PFSK-1 (cell line): ENCODE measurements around the gene RAC2.

Experiments
- FOXP2 ChIP-seq: optimal IDR thresholded peaks from 2 replicates; pipeline ENCODE3; 2011; ENCODE audit warnings: borderline replicate concordance, control low read depth, inconsistent platforms; ENCODE audit not compliant: insufficient read depth; ENCODE audit errors: extremely low read length, extremely low read depth
- POLR2AphosphoS5 ChIP-seq: IDR thresholded peaks from 2 replicates; pipeline ENCODE4 v1.6.1; 2012; ENCODE audit warnings: low read depth, mild to moderate bottlenecking, control low read depth, low read length, moderate library complexity
- REST ChIP-seq, 2 experiments: IDR thresholded peaks; 2 replicates each; pipeline versions ENCODE4 v1.6.1 to v1.8.0; 2011 to 2012; ENCODE audit warnings: low read depth in 2 of 2, low read length in 2 of 2, control low read depth in 1 of 2, inconsistent platforms in 1 of 2, mild to moderate bottlenecking in 1 of 2, moderate library complexity in 1 of 2; ENCODE audit not compliant: insufficient read depth in 1 of 2
- SIN3A ChIP-seq: IDR thresholded peaks from 2 replicates; pipeline ENCODE4 v1.6.1; 2012; ENCODE audit warnings: mild to moderate bottlenecking, low read length, moderate library complexity, borderline replicate concordance; ENCODE audit not compliant: insufficient read depth
- TAF1 ChIP-seq: IDR thresholded peaks from 2 replicates; pipeline ENCODE4 v1.6.1; 2012; ENCODE audit warnings: low read length, control low read depth, borderline replicate concordance; ENCODE audit not compliant: insufficient read depth

GRCh38 chr22:37258753-37259401 lies 14.8 kb upstream of the RAC2 start:
- TF ChIP-seq REST (IDR thresholded peaks at IDR 0.05; ENCODE audit: insufficient read depth in 1 of 2, low read depth in 2 of 2, low read length in 2 of 2) = no peak
- no peak for TF ChIP-seq POLR2AphosphoS5
- no peak for TF ChIP-seq SIN3A
- no peak for TF ChIP-seq TAF1
- TF ChIP-seq FOXP2 = no peak
